Prostate gland (tissue), 2 donors: ENCODE measurements around the gene DLGAP1. TPM values are rescaled to one million over a fixed set of nuclear protein-coding genes. Genes with fewer than 3 reads are reported as not detected.

Source experiments
- DNase-seq: peaks from one replicate; pipeline ENCODE4 v3.0.0-alpha.2; 2019; ENCODE audit warnings: low spot score
- H3K27ac ChIP-seq, 2 donors: fragments of 200-600 bp; sonication (generic); 2 replicates each; pipeline ENCODE4 v1.5.1; 2017 to 2019
- H3K27me3 ChIP-seq: fragments of 200-600 bp; sonication (generic); replicated peaks from 2 replicates; pipeline ENCODE4 v1.5.1; 2019; ENCODE audit not compliant: insufficient read depth
- H3K36me3 ChIP-seq, 2 donors: fragments of 200-600 bp; sonication (generic); 1 replicate in 1 of 2; 2 replicates in 1 of 2; pipeline versions ENCODE4 v1.5.1 to v1.8.1; 2017 to 2019
- H3K4me1 ChIP-seq: fragments of 200-600 bp; sonication (generic); replicated peaks from 2 replicates; pipeline ENCODE4 v1.5.1; 2019
- H3K4me3 ChIP-seq, 2 donors: fragments of 200-600 bp; sonication (generic); 2 replicates each; pipeline ENCODE4 v1.5.1; 2017 to 2019
- H3K9me3 ChIP-seq: fragments of 200-600 bp; sonication (generic); 2 replicates; pipeline ENCODE4 v1.5.1; 2017
- CTCF ChIP-seq, 4 experiments: fragments of 200-600 bp in 2 of 4; fragments of 450-650 bp in 2 of 4; sonication (generic) in 2 of 4; IDR thresholded peaks; 1 replicate in 3 of 4; 2 replicates in 1 of 4; pipeline ENCODE4 v1.5.1; 2016 to 2019; ENCODE audit warnings: antibody characterized with exemption in 4 of 4, mild to moderate bottlenecking in 2 of 4, moderate library complexity in 2 of 4
- POLR2A ChIP-seq: fragments of 450-650 bp; IDR thresholded peaks from one replicate; pipeline ENCODE4 v1.6.1; 2016; ENCODE audit warnings: antibody characterized with exemption, mild to moderate bottlenecking
- POLR2AphosphoS5 ChIP-seq: sonication (generic); formaldehyde crosslinking; IDR thresholded peaks from one replicate; pipeline ENCODE4 v1.6.1; 2017; ENCODE audit warnings: antibody characterized with exemption
- WGBS: methylation state at CpG from one replicate; pipeline ENCODE4 v1.1.5; 2018; 5-methylcytosine and 5-hydroxymethylcytosine counted together
- intact Hi-C: fragments of 100-400 bp; cut with DNase I; formaldehyde crosslinking; loops from one replicate; pipeline ENCODE4 v1.14.2; 2022
- total RNA-seq, 2 donors: library from RNA; depleted of rRNA; stranded (reverse); fragments of >200 nt; gene quantifications; one replicate each; pipeline ENCODE4 v1.1.0, GENCODE V29; 2016

Gene DLGAP1
- total RNA-seq, 2 donors from 2014 or later = 42.2 to 66.7 TPM

GRCh38 chr18:4285525-4285924 lies 169.6 kb downstream of the DLGAP1 start:
- TF ChIP-seq POLR2AphosphoS5 (no peak), POLR2A (no peak), CTCF (IDR thresholded peaks at IDR 0.05) (no peak)
- no peaks in the 10 kb centered on the region for H3K36me3 ChIP-seq
- no peaks in the 10 kb centered on the region for H3K9me3 ChIP-seq
- no peak overlapping the region for H3K4me3 ChIP-seq
- H3K27ac ChIP-seq = no peak overlapping the region
- WGBS = 64% methylated on average over 3 of the region's 3 CpGs
- H3K27me3 ChIP-seq = no peaks in the 10 kb centered on the region
- DNase-seq = no peak
- intact Hi-C loops = no loop called here
- no peaks in the 10 kb centered on the region for H3K4me1 ChIP-seq

DNA sequence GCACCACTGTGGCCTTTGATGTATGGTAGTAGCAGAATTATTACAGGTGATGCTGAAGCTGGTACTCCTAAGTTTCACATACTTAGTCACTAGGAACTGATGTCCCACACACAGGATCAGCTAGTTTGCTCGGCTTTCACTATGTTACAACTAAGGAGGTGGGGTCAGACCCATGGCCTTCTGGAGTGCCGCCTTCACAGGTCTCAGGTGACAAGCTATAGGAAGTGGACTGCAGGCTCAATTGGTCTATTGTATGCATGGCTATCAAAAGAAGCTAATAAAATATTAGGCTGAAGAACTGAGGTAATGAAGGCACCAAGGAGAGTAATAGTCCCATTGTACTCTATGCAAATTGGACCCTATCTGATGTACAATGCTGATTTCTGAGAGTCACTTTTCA lies 170.6 kb downstream of the DLGAP1 start:
- Histone ChIP-seq H3K9me3 (no peaks in the 10 kb centered on the region), H3K36me3 (no peaks in the 10 kb centered on the region), H3K4me3 (no peak overlapping the region), H3K27me3 (no peaks in the 10 kb centered on the region), H3K4me1 (no peaks in the 10 kb centered on the region), H3K27ac (no peak overlapping the region)
- 63% methylated on average over 2 of the region's 2 CpGs for WGBS
- TF ChIP-seq POLR2AphosphoS5 (no peak), CTCF (IDR thresholded peaks at IDR 0.05) (no peak), POLR2A (no peak)
- intact Hi-C loops = no loop called here
- no peak for DNase-seq

GRCh38 chr18:4283746-4284291 lies 171.3 kb downstream of the DLGAP1 start:
- DNase-seq = no peak
- Histone ChIP-seq H3K4me1 (no peaks in the 10 kb centered on the region), H3K9me3 (no peaks in the 10 kb centered on the region), H3K27me3 (no peaks in the 10 kb centered on the region), H3K27ac (no peak overlapping the region), H3K36me3 (no peaks in the 10 kb centered on the region), H3K4me3 (no peak overlapping the region)
- TF ChIP-seq POLR2A (no peak), CTCF (IDR thresholded peaks at IDR 0.05) (no peak), POLR2AphosphoS5 (no peak)
- intact Hi-C loops = no loop called here
- 41% methylated on average over 4 of the region's 4 CpGs for WGBS

DNA sequence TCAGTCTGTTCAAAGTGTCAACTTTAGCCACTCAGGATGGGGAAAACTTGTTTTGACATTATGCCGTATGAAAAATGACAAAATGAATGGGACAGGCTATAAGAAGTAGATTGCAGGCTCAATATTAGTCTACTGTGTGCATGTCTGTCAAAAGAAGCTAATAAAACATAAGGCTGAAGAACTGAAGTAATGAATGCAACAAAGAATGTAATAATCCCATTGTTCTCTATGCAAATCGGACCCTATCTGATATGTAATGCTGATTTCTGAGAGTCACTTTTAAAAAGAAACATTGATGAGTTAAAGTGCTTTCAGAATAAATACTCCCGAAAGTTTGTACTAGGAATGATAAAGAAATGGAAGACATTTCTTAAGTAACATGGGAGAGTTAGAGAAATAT lies 172.2 kb downstream of the DLGAP1 start:
- no peaks in the 10 kb centered on the region for H3K9me3 ChIP-seq
- no peaks in the 10 kb centered on the region for H3K27me3 ChIP-seq
- no peaks in the 10 kb centered on the region for H3K36me3 ChIP-seq
- DNase-seq = no peak
- no peak overlapping the region for H3K4me3 ChIP-seq
- no peak overlapping the region for H3K27ac ChIP-seq
- H3K4me1 ChIP-seq = no peaks in the 10 kb centered on the region
- 59% methylated on average over 3 of the region's 3 CpGs for WGBS
- intact Hi-C loops = no loop called here
- no peak for TF ChIP-seq POLR2A
- no peak for TF ChIP-seq POLR2AphosphoS5
- no peak for TF ChIP-seq CTCF (IDR thresholded peaks at IDR 0.05)

GRCh38 chr18:4276953-4277585 lies 178.0 kb downstream of the DLGAP1 start:
- DNase-seq = no peak
- Histone ChIP-seq H3K9me3 (no peaks in the 10 kb centered on the region), H3K27ac (no peak overlapping the region), H3K4me1 (no peaks in the 10 kb centered on the region), H3K4me3 (no peak overlapping the region), H3K27me3 (no peaks in the 10 kb centered on the region), H3K36me3 (no peaks in the 10 kb centered on the region)
- 89% methylated on average over 5 of the region's 5 CpGs for WGBS
- intact Hi-C loops = no loop called here
- TF ChIP-seq POLR2AphosphoS5 = no peak
- TF ChIP-seq CTCF (IDR thresholded peaks at IDR 0.05) = no peak
- TF ChIP-seq POLR2A = no peak
